HCT116 (cell line): ENCODE measurements around the gene GNRH2. TPM values are rescaled to one million over a fixed set of nuclear protein-coding genes. Genes with fewer than 3 reads are reported as not detected.

ENCODE experiments used
- ATAC-seq: fragments of 200-7000 bp; cut with Tn5 transposase; 2 replicates; pipeline ENCODE4 v1.9.1; 2020; ENCODE audit warnings: mild to moderate bottlenecking, moderate library complexity
- BruUV-seq: library from RNA; stranded (reverse); fragments of 400-500 nt; replicated peaks from 2 replicates; lab custom pipeline; 2021; lab: Mats Ljungman, UMichigan
- CTCF ChIA-PET: fragments of 300-600 bp; sonication (Branson Sonifier 250); formaldehyde crosslinking; loops from one replicate; lab custom pipeline; 2021; ENCODE audit warnings: antibody characterized with exemption; lab: Charles Lee
- POLR2A ChIA-PET: fragments of 300-600, 350-600 bp; sonication (Branson Sonifier 250); formaldehyde crosslinking; loops from one replicate; lab custom pipeline; 2021; ENCODE audit warnings: antibody characterized with exemption; lab: Charles Lee
- RAD21 ChIA-PET, 2 experiments: fragments of 300-600 bp; sonication (Branson Sonifier 250); formaldehyde crosslinking; loops; one replicate each; lab custom pipeline; 2023; ENCODE audit warnings: low total read pairs in 2 of 2; ENCODE audit not compliant: uncharacterized antibody in 2 of 2, unreplicated experiment in 2 of 2, low non-redundant PET in 1 of 2; lab: Charles Lee
- DNase-seq: peaks from one replicate; pipeline ENCODE4 v3.0.0-alpha.2; 2010; ENCODE audit warnings: low read depth, low spot score
- H2AFZ ChIP-seq: fragments of 200-600 bp; shearing (Covaris generic), sonication (generic); 2 replicates; pipeline ENCODE4 v1.6.1; 2017; ENCODE audit warnings: low read depth, mixed run types, mixed read lengths, antibody characterized with exemption, low read length; ENCODE audit not compliant: poor library complexity, severe bottlenecking
- H3K27ac ChIP-seq: 2 replicates; pipeline ENCODE4 v1.5.1; 2012; ENCODE audit warnings: low read depth, low read length
- H3K27me3 ChIP-seq: fragments of 200-600 bp; sonication (generic); 2 replicates; pipeline ENCODE4 v1.6.1; 2016; ENCODE audit warnings: mixed run types, low read length, mixed read lengths; ENCODE audit not compliant: insufficient read depth
- H3K36me3 ChIP-seq, 2 experiments: fragments of 200-500 bp in 1 of 2; fragments of 200-600 bp in 1 of 2; sonication (Bioruptor generic) in 1 of 2; sonication (generic) in 1 of 2; 2 replicates each; pipeline versions ENCODE4 v1.5.1 to v1.6.1; 2014 to 2016; ENCODE audit warnings: low read length in 2 of 2, inconsistent platforms in 1 of 2, mixed read lengths in 1 of 2, mixed run types in 1 of 2; ENCODE audit not compliant: insufficient read depth in 2 of 2, control insufficient read depth in 1 of 2
- H3K4me1 ChIP-seq, 2 experiments: fragments of 200-600 bp in 1 of 2; sonication (generic) in 1 of 2; 2 replicates each; pipeline versions ENCODE4 v1.5.1 to v1.6.1; 2012 to 2017; ENCODE audit warnings: low read length in 2 of 2, inconsistent platforms in 1 of 2, mild to moderate bottlenecking in 1 of 2, mixed read lengths in 1 of 2, mixed run types in 1 of 2, moderate library complexity in 1 of 2; ENCODE audit not compliant: insufficient read depth in 2 of 2, control insufficient read depth in 1 of 2
- H3K4me2 ChIP-seq: fragments of 200-600 bp; sonication (generic); 2 replicates; pipeline ENCODE4 v1.6.1; 2017; ENCODE audit warnings: mixed run types, low read length, mixed read lengths
- H3K4me3 ChIP-seq, 2 experiments: fragments of 200-600 bp in 1 of 2; sonication (generic) in 1 of 2; replicated peaks in 1 of 2; 2 replicates each; pipeline ENCODE4 v1.5.1; 2011 to 2016; ENCODE audit warnings: low read length in 2 of 2, control low read depth in 1 of 2, low read depth in 1 of 2, mild to moderate bottlenecking in 1 of 2, mixed read lengths in 1 of 2, mixed run types in 1 of 2
- H3K79me2 ChIP-seq: fragments of 200-600 bp; sonication (generic); 2 replicates; pipeline ENCODE4 v1.6.1; 2017; ENCODE audit warnings: mild to moderate bottlenecking, mixed run types, low read length, moderate library complexity, mixed read lengths; ENCODE audit not compliant: insufficient read depth
- H3K9ac ChIP-seq: fragments of 200-600 bp; sonication (generic); 2 replicates; pipeline ENCODE4 v1.6.1; 2016; ENCODE audit warnings: low read length, mixed read lengths
- H3K9me2 ChIP-seq: fragments of 200-600 bp; sonication (generic), shearing (Covaris generic); 2 replicates; pipeline ENCODE4 v1.6.1; 2017; ENCODE audit warnings: mixed run types, mild to moderate bottlenecking, moderate library complexity; ENCODE audit not compliant: insufficient read depth
- H3K9me3 ChIP-seq, 2 experiments: fragments of 200-500 bp in 1 of 2; fragments of 200-600 bp in 1 of 2; sonication (Bioruptor generic) in 1 of 2; sonication (generic) in 1 of 2; 2 replicates each; pipeline ENCODE4 v1.6.1; 2014 to 2017; ENCODE audit warnings: low read length in 2 of 2, mixed read lengths in 2 of 2, inconsistent platforms in 1 of 2, low read depth in 1 of 2, mild to moderate bottlenecking in 1 of 2, mixed run types in 1 of 2, moderate library complexity in 1 of 2; ENCODE audit not compliant: control insufficient read depth in 1 of 2, insufficient read depth in 1 of 2
- H4K20me1 ChIP-seq: fragments of 200-600 bp; sonication (generic), shearing (Covaris generic); 2 replicates; pipeline ENCODE4 v1.6.1; 2017; ENCODE audit warnings: mixed run types, mild to moderate bottlenecking, moderate library complexity; ENCODE audit not compliant: insufficient read depth
- CBX3 ChIP-seq: IDR thresholded peaks from 2 replicates; pipeline ENCODE4 v1.6.1; 2012; ENCODE audit warnings: low read depth
- CEBPB ChIP-seq: IDR thresholded peaks from 2 replicates; pipeline ENCODE4 v1.6.1; 2012; ENCODE audit warnings: low read depth
- ELF1 ChIP-seq: IDR thresholded peaks from 2 replicates; pipeline ENCODE4 v1.6.1; 2012; ENCODE audit warnings: low read depth, borderline replicate concordance
- EZH2 ChIP-seq: fragments of 200-600 bp; sonication (generic); IDR thresholded peaks from 2 replicates; pipeline ENCODE4 v1.6.1; 2017; ENCODE audit warnings: antibody characterized with exemption, mixed run types
- EZH2phosphoT487 ChIP-seq: fragments of 200-600 bp; IDR thresholded peaks from 2 replicates; pipeline ENCODE4 v1.6.1; 2018; ENCODE audit warnings: antibody characterized with exemption, borderline replicate concordance
- JUND ChIP-seq: IDR thresholded peaks from 2 replicates; pipeline ENCODE4 v1.6.1; 2012
- POLR2A ChIP-seq: IDR thresholded peaks from 2 replicates; pipeline ENCODE4 v1.7.0; 2011; ENCODE audit warnings: borderline replicate concordance; ENCODE audit not compliant: insufficient read depth, insufficient read length; ENCODE audit errors: extremely low read depth
- POLR2AphosphoS5 ChIP-seq: IDR thresholded peaks from 2 replicates; pipeline ENCODE4 v1.6.1; 2011; ENCODE audit warnings: mild to moderate bottlenecking, low read depth, low read length, moderate library complexity
- SRF ChIP-seq: IDR thresholded peaks from 2 replicates; pipeline ENCODE4 v1.6.1; 2012; ENCODE audit warnings: low read depth
- TCF7L2 ChIP-seq: IDR thresholded peaks from 2 replicates; pipeline ENCODE4 v1.7.0; 2011; ENCODE audit warnings: borderline replicate concordance, inconsistent platforms; ENCODE audit not compliant: insufficient read depth, insufficient read length; ENCODE audit errors: extremely low read depth
- YY1 ChIP-seq: IDR thresholded peaks from 2 replicates; pipeline ENCODE4 v1.6.1; 2011; ENCODE audit warnings: low read length, low read depth, moderate library complexity, mild to moderate bottlenecking; ENCODE audit not compliant: insufficient replicate concordance; ENCODE audit errors: extremely low read depth
- ZFX ChIP-seq: fragments of 450-650 bp; IDR thresholded peaks from 2 replicates; pipeline ENCODE4 v1.6.1; 2017
- intact Hi-C: fragments of 100-400 bp; cut with micrococcal nuclease; formaldehyde crosslinking; loops from 2 replicates; pipeline ENCODE4 v1.10.0; 2022
- total RNA-seq: library from RNA; stranded (reverse); gene quantifications from one replicate; pipeline ENCODE4 v1.2.1, GENCODE V29; 2021; ENCODE audit not compliant: unreplicated experiment
- TF ChIP-seq, protein P1 (sequence below): IDR thresholded peaks from 2 replicates; pipeline ENCODE4 v1.6.1; 2012; ENCODE audit warnings: low read depth
- TF ChIP-seq, protein P2 (sequence below): IDR thresholded peaks from 2 replicates; pipeline ENCODE4 v1.6.1; 2012
- TF ChIP-seq, protein P3 (sequence below): IDR thresholded peaks from 2 replicates; pipeline ENCODE4 v1.6.1; 2011; ENCODE audit warnings: mild to moderate bottlenecking, low read length, moderate library complexity; ENCODE audit not compliant: insufficient replicate concordance; ENCODE audit errors: extremely low read depth

GNRH2 gene
- total RNA-seq, 1 experiment from 2014 or later = 0.32 TPM

DNA sequence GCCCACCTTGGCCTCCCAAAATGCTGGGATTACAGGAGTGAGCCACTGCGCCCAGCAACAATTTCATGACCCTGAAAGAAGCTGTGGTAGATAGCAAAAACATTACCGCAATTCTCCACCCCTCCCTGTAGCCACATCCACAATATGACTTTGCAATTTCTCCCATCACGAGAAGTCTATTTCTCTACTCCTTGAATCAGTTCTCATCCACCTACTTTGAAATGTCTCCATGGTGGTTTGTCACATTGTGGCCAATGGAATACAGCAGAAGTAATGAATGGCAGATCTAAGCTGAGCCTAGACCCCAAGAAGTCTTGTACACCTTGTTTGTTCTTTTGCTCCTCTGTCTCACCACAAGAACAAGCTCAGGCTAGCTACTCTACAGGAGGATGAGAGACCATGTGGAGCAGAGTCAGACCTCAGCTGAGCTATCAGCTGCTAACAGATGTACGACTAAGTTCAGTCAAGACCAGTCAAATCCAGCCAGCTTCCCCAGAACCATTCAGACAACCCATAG lies 34.3 kb downstream of the GNRH2 start:
- H3K9ac ChIP-seq = no peak overlapping the region
- intact Hi-C loops = no loop called here
- H3K4me1 ChIP-seq = peaks cover 9 to 18% of the 10 kb centered on the region in 2 experiments; a peak in 3 of 4 replicates
- no TSS peak for BruUV-seq
- RAD21 ChIA-PET = no interaction called here
- POLR2A ChIA-PET = no interaction called here
- CTCF ChIA-PET = interaction anchor here (1.1 kb wide), 1 partner anchor 8 kb away, joined by 4 read pairs; no protein-coding TSS in a partner anchor
- no peaks in the 10 kb centered on the region for H3K27me3 ChIP-seq
- no peak overlapping the region for H2AFZ ChIP-seq
- H3K9me2 ChIP-seq = no peaks in the 10 kb centered on the region
- H3K4me2 ChIP-seq = no peak overlapping the region
- no peaks in the 10 kb centered on the region for H3K79me2 ChIP-seq
- TF ChIP-seq CBX3 (no peak), POLR2AphosphoS5 (no peak), ELF1 (no peak), EZH2phosphoT487 (no peak), TCF7L2 (no peak), CEBPB (no peak), YY1 (no peak), POLR2A (no peak), SRF (no peak), ZFX (no peak), JUND (no peak), EZH2 (no peak)
- H3K27ac ChIP-seq = no peak overlapping the region
- no peaks in the 10 kb centered on the region for H4K20me1 ChIP-seq
- H3K9me3 ChIP-seq = no peaks in the 10 kb centered on the region
- no peaks in the 10 kb centered on the region for H3K36me3 ChIP-seq
- DNase-seq (no peak), ATAC-seq (no peak)
- H3K4me3 ChIP-seq = no peak overlapping the region

DNA sequence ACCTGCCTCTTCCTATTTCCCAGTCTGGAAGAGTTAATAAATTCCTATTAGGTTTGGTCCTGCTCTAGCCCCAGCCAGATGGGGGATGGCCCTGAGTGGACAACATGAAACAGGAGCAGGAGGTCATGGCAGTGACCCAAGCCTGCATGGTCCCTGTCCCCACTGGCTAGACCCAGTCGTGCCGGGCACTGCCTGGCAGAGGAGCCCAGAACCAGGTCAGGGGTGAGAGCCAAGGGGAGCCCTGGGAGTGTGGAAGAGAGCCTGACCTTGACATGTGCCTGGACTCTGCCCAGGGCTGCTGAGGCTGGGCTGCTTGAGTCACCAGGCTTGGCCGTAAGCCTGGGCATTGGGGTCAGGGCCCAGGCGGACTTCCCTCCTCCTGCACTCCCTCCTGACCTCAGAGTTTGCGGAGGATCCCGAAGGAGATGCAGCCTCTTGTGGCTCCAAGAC lies 37.5 kb downstream of the GNRH2 start:
- Histone ChIP-seq H3K27me3 (no peaks in the 10 kb centered on the region), H3K9me3 (no peaks in the 10 kb centered on the region), H3K4me3 (no peak overlapping the region), H3K36me3 (no peaks in the 10 kb centered on the region), H3K27ac (no peak overlapping the region), H3K9me2 (no peaks in the 10 kb centered on the region), H2AFZ (no peak overlapping the region), H4K20me1 (no peaks in the 10 kb centered on the region), H3K79me2 (no peaks in the 10 kb centered on the region), H3K4me1 (peaks cover 0 to 7% of the 10 kb centered on the region in 2 experiments; a peak in 2 of 4 replicates), H3K4me2 (no peak overlapping the region), H3K9ac (no peak overlapping the region)
- DNase-seq = no peak
- CTCF ChIA-PET = no interaction called here
- intact Hi-C loops = no loop called here
- no TSS peak for BruUV-seq
- ATAC-seq = no peak
- POLR2A ChIA-PET = no interaction called here
- RAD21 ChIA-PET = no interaction called here
- TF ChIP-seq, protein P1, sequence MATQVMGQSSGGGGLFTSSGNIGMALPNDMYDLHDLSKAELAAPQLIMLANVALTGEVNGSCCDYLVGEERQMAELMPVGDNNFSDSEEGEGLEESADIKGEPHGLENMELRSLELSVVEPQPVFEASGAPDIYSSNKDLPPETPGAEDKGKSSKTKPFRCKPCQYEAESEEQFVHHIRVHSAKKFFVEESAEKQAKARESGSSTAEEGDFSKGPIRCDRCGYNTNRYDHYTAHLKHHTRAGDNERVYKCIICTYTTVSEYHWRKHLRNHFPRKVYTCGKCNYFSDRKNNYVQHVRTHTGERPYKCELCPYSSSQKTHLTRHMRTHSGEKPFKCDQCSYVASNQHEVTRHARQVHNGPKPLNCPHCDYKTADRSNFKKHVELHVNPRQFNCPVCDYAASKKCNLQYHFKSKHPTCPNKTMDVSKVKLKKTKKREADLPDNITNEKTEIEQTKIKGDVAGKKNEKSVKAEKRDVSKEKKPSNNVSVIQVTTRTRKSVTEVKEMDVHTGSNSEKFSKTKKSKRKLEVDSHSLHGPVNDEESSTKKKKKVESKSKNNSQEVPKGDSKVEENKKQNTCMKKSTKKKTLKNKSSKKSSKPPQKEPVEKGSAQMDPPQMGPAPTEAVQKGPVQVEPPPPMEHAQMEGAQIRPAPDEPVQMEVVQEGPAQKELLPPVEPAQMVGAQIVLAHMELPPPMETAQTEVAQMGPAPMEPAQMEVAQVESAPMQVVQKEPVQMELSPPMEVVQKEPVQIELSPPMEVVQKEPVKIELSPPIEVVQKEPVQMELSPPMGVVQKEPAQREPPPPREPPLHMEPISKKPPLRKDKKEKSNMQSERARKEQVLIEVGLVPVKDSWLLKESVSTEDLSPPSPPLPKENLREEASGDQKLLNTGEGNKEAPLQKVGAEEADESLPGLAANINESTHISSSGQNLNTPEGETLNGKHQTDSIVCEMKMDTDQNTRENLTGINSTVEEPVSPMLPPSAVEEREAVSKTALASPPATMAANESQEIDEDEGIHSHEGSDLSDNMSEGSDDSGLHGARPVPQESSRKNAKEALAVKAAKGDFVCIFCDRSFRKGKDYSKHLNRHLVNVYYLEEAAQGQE = no peak
- TF ChIP-seq CBX3 = no peak
- TF ChIP-seq EZH2 = no peak
- TF ChIP-seq, protein P2, sequence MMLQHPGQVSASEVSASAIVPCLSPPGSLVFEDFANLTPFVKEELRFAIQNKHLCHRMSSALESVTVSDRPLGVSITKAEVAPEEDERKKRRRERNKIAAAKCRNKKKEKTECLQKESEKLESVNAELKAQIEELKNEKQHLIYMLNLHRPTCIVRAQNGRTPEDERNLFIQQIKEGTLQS = no peak
- TF ChIP-seq EZH2phosphoT487 = no peak
- TF ChIP-seq CEBPB = no peak
- no peak for TF ChIP-seq JUND
- TF ChIP-seq, protein P3, sequence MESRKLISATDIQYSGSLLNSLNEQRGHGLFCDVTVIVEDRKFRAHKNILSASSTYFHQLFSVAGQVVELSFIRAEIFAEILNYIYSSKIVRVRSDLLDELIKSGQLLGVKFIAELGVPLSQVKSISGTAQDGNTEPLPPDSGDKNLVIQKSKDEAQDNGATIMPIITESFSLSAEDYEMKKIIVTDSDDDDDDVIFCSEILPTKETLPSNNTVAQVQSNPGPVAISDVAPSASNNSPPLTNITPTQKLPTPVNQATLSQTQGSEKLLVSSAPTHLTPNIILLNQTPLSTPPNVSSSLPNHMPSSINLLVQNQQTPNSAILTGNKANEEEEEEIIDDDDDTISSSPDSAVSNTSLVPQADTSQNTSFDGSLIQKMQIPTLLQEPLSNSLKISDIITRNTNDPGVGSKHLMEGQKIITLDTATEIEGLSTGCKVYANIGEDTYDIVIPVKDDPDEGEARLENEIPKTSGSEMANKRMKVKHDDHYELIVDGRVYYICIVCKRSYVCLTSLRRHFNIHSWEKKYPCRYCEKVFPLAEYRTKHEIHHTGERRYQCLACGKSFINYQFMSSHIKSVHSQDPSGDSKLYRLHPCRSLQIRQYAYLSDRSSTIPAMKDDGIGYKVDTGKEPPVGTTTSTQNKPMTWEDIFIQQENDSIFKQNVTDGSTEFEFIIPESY = no peak
